GM13976 (cell line): ENCODE data around the gene DAZAP2.
A peak's percentile ranks its signal among the peaks of the same experiment; 100 is the strongest.

Source experiments
- DNase-seq: peaks from one replicate; pipeline ENCODE4 v3.0.0; 2012; ENCODE audit warnings: low spot score
- CTCF ChIP-seq: IDR thresholded peaks from 2 replicates; pipeline ENCODE4 v1.5.1; 2012; ENCODE audit warnings: borderline replicate concordance, mild to moderate bottlenecking; ENCODE audit not compliant: insufficient read depth; ENCODE audit errors: extremely low read depth, missing control alignments, control extremely low read depth
- in situ Hi-C: fragments of 300-500 bp; cut with MboI; formaldehyde crosslinking; loops from one replicate; pipeline ENCODE4 v1.12.0; 2022; ENCODE audit warnings: low sequenced_read_pairs, mixed read lengths, inconsistent platforms; ENCODE audit not compliant: unreplicated experiment

DAZAP2 gene

GRCh38 chr12:51238510-51239334, at the start of gene DAZAP2:
Gene DAZAP2 (plus strand): TSS chr12:51238826. CDS start chr12:51238908, 82 bp downstream.
- in situ Hi-C loops = no loop called here
- no peak for TF ChIP-seq CTCF
- DNase-seq = peak; percentile 98

- TF ChIP-seq CTCF = no peak
- DNase-seq = no peak
- in situ Hi-C loops = no loop called here
These were observed 48.8 kb upstream of the DAZAP2 start for GRCh38 chr12:51189790-51190355.

GRCh38 chr12:51190820-51191219, 47.8 kb upstream of the DAZAP2 start:
- no peak for TF ChIP-seq CTCF
- no peak for DNase-seq
- in situ Hi-C loops = no loop called here

GRCh38 chr12:51191516-51192283, 46.9 kb upstream of the DAZAP2 start:
- TF ChIP-seq CTCF = no peak
- in situ Hi-C loops = no loop called here
- DNase-seq = no peak

GRCh38 chr12:51192284-51192671, 46.3 kb upstream of the DAZAP2 start:
- TF ChIP-seq CTCF = no peak
- in situ Hi-C loops = no loop called here
- no peak for DNase-seq

GRCh38 chr12:51195841-51196240, 42.8 kb upstream of the DAZAP2 start:
- no peak for DNase-seq
- no peak for TF ChIP-seq CTCF
- in situ Hi-C loops = no loop called here
